Measurements from ENCODE around the gene PRKCA.

The PRKCA gene

DNA sequence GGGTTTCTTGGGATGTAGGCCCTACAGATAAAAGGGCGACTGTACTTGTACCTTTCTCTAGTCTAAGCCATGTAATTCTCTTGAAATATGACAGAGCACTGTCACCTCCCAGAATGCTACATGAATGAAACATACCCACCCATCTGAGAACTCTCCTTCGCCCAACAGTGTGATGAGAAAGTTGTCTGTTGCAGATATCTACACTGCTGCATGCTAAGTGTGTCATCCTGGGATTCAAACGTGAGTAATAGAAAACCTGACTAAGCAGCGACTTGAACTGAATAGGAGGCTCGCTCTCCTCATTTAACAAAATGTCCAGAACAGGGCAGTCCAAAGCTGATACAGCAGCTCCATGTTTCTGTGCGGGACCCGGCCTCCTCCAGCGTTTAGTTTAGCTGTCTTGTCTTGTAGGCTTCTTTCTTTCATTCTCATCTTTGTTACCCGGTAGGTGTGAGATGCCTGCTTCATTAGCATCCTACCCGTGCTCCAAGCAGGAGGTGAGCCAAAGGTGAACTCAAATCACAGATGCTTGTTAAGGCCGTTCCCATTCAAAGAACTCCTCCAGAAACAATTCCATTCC is 211.9 kb downstream of the PRKCA start:
- no peak for DNase-seq (ENCODE audit: extremely low read depth, low read depth)
- TF ChIP-seq, protein P1, sequence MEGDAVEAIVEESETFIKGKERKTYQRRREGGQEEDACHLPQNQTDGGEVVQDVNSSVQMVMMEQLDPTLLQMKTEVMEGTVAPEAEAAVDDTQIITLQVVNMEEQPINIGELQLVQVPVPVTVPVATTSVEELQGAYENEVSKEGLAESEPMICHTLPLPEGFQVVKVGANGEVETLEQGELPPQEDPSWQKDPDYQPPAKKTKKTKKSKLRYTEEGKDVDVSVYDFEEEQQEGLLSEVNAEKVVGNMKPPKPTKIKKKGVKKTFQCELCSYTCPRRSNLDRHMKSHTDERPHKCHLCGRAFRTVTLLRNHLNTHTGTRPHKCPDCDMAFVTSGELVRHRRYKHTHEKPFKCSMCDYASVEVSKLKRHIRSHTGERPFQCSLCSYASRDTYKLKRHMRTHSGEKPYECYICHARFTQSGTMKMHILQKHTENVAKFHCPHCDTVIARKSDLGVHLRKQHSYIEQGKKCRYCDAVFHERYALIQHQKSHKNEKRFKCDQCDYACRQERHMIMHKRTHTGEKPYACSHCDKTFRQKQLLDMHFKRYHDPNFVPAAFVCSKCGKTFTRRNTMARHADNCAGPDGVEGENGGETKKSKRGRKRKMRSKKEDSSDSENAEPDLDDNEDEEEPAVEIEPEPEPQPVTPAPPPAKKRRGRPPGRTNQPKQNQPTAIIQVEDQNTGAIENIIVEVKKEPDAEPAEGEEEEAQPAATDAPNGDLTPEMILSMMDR (IDR thresholded peaks at IDR 0.05; ENCODE audit: low read depth, low read length): no peak

DNA sequence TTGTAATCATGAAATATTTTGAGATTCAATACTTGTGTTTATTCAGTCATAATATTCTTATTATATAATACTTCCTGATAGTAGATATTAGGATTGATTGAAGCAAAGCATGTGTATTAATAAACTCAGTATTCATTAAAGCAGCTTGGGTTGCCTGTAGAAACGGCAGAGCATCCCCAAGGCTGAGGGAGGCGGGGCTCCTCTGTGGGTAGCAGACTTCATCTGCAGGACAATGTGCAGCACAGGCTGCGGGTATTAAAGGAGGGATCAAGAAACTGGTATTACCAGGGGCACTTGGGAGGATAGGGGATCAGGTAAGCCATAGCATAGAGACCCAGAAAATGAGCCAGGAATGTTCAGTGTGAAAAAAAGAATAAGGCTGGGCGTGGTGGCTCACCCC is 213.6 kb downstream of the PRKCA start:
- DNase-seq (ENCODE audit: extremely low read depth, low read depth): no peak
- TF ChIP-seq, protein P1 (IDR thresholded peaks at IDR 0.05; ENCODE audit: low read depth, low read length): no peak

DNA sequence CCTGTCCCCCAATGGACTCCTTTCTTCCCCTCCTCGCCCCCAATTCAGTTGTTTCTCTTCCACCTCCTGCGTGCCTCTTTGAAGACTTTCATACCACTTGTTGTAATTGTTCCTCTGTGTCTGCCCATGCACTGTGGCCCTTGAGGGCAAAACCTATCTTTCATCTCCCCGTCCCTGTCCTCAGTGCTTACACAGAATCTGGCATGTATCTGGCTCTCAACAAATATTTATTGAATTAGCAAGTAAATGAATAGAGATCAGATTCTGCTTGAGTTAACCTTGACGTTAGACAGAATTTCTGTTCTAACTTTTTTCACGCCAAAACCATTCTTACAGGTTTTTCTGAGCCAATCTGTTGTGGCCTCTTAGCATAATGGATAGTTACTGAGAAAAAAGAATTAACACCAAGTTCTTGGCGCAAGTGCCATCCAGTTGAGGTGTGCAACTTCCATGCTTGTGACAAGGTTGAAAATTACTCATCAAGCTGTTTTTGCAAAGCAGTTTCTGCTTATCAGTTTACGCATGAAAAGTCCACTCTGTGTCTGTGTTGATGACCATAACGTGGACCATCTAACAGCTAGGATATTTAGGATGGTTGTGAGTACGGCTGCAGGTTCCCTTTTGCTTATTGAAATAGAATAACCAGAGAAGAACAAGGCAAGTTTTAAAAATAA is 215.1 kb downstream of the PRKCA start:
- TF ChIP-seq, protein P1 (IDR thresholded peaks at IDR 0.05; ENCODE audit: low read depth, low read length): no peak
- DNase-seq (ENCODE audit: extremely low read depth, low read depth): no peak

DNA sequence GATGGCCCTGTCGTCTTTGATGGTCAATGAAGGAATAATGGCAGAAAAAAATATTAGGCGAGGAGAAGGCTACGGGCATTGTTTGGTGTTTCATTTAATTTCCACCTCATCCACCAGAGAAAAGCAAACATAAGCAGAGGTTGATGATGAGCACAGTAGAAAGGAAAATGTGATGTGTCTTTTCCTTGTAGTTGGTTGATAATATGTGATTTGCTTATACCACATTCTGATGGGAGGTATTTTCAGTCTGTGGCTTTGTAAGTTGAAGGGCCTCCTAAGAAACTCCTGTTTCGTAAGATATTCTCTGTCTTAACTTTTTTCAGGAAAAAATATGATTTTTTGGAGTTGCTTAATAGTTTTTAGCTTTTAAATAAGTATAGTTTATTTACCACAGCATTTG is 215.7 kb downstream of the PRKCA start:
- TF ChIP-seq, protein P1 (IDR thresholded peaks at IDR 0.05; ENCODE audit: low read depth, low read length): no peak
- no peak for DNase-seq (ENCODE audit: extremely low read depth, low read depth)

DNA sequence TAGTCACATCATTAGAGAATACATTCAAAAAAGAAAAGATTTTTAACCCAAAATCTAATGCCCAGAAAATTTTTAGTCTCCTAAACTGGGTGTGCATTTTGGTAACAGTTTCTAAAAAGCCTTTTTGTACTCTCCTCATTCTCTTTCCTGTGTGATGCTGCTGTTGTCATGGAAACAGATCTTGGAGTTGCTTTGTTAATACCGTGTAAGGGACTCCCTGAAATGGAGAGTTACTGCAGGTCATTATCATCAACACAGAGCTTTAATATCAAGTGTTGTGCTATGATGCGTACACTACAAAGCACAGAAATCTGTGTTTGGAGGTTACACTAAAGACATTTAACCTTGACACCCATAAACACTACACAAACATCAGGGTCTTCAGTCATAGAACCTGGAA is 216.3 kb downstream of the PRKCA start:
- no peak for DNase-seq (ENCODE audit: extremely low read depth, low read depth)
- TF ChIP-seq, protein P1 (IDR thresholded peaks at IDR 0.05; ENCODE audit: low read depth, low read length): no peak

DNA sequence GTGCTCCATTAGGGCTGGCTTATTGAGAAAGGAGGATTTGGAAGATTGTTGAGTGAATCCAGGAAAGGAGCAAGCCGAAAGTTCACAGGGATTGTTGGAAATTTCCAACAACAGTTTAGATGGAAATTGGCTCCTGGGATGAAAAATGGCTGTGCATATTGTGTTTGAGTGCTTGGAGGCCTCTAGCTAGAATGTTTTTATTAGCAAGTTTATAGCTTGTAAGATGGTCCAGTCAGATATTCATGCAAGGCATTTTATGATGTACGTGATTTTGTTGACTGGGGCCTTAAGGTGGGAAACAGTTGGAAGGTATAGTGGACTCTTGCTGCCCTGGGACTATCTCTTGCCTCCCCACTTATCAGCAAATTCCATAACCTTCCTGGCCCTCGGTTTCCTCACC is 216.7 kb downstream of the PRKCA start:
- TF ChIP-seq, protein P1 (IDR thresholded peaks at IDR 0.05; ENCODE audit: low read depth, low read length): no peak

DNA sequence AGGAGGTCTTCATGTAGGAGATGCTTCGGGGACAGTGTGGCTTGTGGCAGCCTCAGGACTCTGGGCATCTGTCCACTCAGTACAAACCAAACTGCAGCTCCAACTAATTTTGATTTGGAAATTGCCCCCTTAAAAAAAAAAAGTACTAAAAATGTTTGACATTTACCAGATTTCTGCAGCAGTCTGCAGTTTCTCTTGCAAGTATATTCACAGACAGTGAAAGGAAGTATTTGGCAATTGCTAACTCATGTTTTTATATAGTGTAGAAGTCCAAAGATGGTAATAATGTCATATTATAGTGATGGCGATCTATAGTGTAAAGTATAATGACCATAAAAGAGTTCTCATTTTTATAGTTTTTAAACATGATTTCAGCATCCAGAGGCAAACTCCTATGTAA is 218.6 kb downstream of the PRKCA start:
- DNase-seq (ENCODE audit: extremely low read depth, low read depth): no peak
- TF ChIP-seq, protein P1 (IDR thresholded peaks at IDR 0.05; ENCODE audit: low read depth, low read length): no peak

More for the DNA sequence above, 216.7 kb downstream of the PRKCA start:
- no peak for DNase-seq (ENCODE audit: extremely low read depth, low read depth)

Measured in AG09319 (cell line).